ENCODE measurements around the gene POLG.

POLG gene

GRCh38 chr15:89356634-89357298, 22.1 kb upstream of the POLG start:
- DNase-seq (ENCODE audit: low read depth) = no peak

GRCh38 chr15:89353991-89354390, 19.4 kb upstream of the POLG start:
- no peak for DNase-seq (ENCODE audit: low read depth)

DNA sequence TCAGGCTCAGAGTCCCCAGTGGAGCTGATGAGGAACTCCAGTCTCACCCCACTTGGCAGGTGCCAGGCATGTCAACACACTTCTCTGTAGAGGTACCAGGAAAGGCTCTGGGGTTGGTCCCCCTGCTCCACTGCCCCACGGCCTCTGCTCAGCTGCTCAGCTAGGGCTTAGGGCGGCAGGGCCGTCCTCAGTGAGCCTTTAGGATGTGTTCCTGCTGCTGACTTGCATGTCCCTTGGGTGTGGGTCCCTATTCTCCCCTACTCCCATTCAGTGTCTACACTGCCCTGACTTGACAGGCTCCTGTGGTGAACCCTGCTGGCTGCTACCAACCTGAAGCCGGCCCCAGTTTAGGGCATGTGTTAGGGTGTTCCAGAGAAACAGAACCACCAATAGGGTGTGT, 17.9 kb upstream of the POLG start:
- no peak for DNase-seq (ENCODE audit: low read depth)

- DNase-seq (ENCODE audit: low read depth) = no peak
Measured at GRCh38 chr15:89349206-89349558, 14.6 kb upstream of the POLG start.

GRCh38 chr15:89346516-89347231, 12.1 kb upstream of the POLG start:
- no peak for DNase-seq (ENCODE audit: low read depth)

DNA sequence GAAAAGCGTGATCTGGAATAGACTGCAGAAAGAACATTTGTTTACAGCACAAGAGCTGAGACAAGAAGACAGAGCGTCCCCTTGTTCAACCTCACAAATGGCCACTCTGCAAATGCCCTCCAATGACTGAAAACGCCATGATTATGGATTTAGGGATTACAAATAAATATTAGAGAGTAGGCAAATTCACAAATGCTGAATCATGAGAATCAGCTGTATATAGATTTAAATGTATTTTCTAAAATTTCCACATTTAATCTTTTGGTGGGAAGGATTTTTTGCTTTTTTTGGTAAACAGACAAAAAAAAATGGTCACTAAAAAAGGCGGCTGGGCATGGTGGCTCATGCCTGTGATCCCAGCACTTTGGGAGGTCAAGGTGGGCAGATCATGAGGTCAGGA, 10.6 kb upstream of the POLG start:
- DNase-seq (ENCODE audit: low read depth) = no peak

DNA sequence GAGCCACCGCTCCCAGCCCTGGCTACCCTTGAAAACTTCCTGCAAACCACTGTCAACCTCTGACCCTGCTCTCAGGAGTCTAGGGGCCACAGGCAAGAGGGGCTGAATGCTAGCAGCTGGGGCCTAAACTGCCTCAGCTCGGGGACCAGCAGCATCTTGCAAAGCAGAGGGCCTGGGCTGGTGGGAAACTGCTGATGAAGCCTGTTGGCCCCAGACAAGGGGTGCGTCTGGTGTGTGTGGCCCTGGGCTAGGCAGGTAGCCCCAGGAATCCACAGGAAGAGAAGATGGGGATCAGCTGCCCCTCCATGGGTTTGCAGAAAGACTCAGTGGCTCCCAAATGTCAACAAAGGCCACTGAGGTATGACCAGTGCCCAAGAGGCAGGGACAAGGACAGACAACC, 8.2 kb upstream of the POLG start:
- DNase-seq (ENCODE audit: low read depth) = no peak

- DNase-seq (ENCODE audit: low read depth) = no peak
Measured at GRCh38 chr15:89341316-89342005, 6.8 kb upstream of the POLG start.

- DNase-seq (ENCODE audit: low read depth) = no peak
Measured at GRCh38 chr15:89340573-89340972, 5.9 kb upstream of the POLG start.

DNA sequence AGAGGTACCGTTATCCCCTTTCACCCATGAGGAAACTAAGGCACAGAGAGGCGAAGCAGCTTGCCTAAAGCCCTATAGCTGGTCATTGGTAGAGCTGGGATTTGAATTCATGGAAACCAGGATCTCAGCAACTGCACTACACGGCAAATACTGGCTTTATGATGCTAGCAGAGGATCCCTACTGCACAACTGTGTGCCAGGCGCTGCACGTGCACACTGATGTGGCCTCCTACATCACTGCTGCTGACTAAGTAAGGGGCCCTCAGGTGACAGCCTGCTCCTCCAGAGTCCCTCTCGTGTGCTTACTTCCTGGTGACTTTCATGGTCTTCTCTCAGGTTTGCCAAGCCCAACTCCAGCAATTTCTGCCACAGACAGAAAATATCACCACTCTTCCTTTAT, 3.4 kb upstream of the POLG start:
- DNase-seq (ENCODE audit: low read depth) = no peak

GRCh38 chr15:89335298-89336041, 846 bp upstream of the POLG start:
- DNase-seq (ENCODE audit: low read depth) = no peak

- peak; percentile 21 for DNase-seq (ENCODE audit: low read depth)
Measured at GRCh38 chr15:89333959-89334509, 590 bp downstream of the POLG start.

- no peak for DNase-seq (ENCODE audit: low read depth)
Measured at GRCh38 chr15:89333011-89333860, 1.4 kb downstream of the POLG start.

DNA sequence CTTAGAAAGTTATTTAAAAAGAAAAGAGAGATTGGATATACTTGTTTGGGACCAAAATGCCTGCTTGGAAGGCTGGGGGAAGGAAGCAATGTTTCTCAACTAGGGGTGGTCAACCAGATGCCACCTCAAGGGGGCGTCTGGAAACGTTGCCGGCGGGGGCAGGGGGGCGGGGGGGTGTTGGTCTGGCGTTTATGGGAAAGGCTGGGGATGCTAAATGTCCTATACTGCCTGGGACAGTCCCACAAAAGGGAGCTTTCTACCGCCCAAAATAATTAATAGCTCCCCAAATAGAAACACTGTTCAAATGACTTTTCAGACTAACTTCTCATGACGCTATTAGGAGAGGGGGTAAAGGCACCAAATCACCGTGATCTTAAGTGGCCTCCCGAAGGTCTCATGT, 2.2 kb downstream of the POLG start:
- DNase-seq (ENCODE audit: low read depth) = peak; percentile 26

DNA sequence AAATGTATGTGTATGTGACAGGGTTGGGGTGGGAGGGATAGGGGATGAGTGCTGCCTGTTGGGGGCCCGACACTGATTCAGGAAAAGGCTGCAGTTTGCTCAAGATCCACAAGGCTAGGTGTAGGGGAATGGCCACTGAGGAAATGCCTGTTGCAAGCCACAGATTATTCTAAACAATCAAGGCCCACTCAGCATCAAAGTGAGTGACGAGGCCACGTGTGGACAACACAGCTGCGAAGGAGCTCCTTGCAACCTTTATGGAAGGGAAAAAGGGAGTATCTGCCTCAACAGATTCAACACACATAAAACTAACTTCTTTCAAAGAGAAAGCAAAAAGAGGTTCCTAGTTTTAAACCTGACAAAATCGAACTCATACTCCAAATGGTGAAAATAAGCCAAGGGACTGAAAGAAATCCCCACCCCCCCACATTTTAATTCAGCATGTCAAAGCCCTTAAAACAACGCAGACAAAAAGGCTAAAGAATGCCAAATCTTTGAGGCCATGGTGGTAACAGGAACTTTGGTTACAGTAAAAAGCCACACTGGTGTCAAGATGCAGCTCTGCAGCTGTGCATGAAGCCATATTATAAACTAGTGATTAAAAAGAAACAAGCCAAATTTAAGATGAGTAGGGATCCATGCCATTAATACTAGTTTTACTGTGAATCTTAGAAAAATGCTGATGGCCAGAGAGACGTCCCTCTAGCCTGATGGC, 3.6 kb downstream of the POLG start:
- no peak for DNase-seq (ENCODE audit: low read depth)

DNA sequence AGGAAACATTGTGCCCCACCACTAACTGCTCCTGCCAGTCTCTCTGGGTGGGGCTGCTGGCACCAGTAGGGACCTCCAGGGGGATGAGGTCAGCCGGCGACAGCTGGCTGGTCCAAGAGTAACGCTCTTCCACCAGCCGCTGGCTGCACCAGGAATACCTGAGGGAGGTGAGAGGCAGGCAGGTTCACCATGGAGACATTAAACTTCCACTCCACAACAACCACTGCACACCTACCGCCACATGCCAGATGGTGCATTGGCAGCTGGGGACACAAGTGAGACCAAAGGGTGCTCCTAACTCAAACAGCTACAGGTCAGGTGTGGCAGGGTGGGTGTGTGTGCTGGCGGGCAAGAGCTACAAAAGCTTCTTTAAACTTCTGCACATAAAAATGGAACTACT, 4.5 kb downstream of the POLG start:
- DNase-seq (ENCODE audit: low read depth) = no peak

DNA sequence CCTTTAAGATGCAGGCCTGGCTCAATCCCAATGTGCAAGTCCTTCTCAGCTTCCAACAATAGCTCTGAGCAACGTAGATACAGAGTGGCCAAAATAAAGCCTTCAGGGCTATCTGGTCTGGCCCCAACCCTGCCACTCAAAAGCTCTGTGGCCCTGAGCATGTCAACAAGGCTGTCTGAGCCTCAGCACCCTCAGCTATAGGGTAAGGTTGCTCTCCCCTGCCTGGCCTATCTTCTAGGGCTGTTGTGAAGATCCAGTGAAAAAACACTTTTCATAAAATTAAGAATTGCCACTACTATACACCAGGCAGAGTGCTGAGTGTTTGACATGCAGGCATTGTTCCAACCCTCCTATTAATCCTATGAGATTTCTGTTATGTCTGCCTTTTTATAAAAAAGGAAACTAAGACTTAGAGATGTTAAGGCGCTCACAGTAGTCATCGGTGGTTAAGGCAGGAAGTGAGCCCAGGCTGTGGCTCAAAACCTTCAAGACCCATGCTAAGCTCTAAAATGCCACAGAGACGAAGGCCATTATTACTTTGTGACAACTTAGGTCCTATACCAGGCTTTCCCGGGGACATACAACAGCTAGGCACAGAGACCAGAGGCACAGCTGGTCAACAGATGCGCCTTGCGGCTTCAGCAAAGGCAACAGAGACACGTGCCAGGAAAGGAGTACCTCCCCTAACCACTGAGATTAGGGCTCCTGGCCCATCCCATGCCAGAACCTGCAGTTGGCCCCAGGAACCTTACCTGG, 5.1 kb downstream of the POLG start:
- no peak for DNase-seq (ENCODE audit: low read depth)

- DNase-seq (ENCODE audit: low read depth) = no peak
Measured at GRCh38 chr15:89328398-89329254, 6.0 kb downstream of the POLG start.

GRCh38 chr15:89327113-89327512, 7.5 kb downstream of the POLG start:
- DNase-seq (ENCODE audit: low read depth) = no peak

All from iris pigment epithelial cell (primary cell).